Measurements from ENCODE around the gene TBK1. TPM values are rescaled to one million over a fixed set of nuclear protein-coding genes. Genes with fewer than 3 reads are reported as not detected.

TBK1 gene
- polyA plus RNA-seq, 1 donor from 2014 or later, result 19.7 TPM

- Histone ChIP-seq H3K79me2 (replicated peaks; ENCODE audit: insufficient read depth, low read length) (no peaks in the 10 kb centered on the region), H3F3A (ENCODE audit: insufficient read depth, low read length, poor library complexity, severe bottlenecking) (no peaks in the 10 kb centered on the region), H3K4me3 (ENCODE audit: low read length) (no peak overlapping the region), H3K9ac (ENCODE audit: low read length) (no peak overlapping the region), H3K9me2 (ENCODE audit: insufficient read depth, low read length) (no peaks in the 10 kb centered on the region), H3K9me3 (ENCODE audit: low read length) (no peaks in the 10 kb centered on the region), H3K27ac (ENCODE audit: low read length) (no peak overlapping the region), H3K27me3 (ENCODE audit: insufficient read depth, low read depth, low read length) (no peaks in the 10 kb centered on the region), H2AFZ (ENCODE audit: low read depth, low read length) (no peak overlapping the region), H3K4me2 (ENCODE audit: low read length) (no peak overlapping the region), H4K20me1 (ENCODE audit: insufficient read depth) (no peaks in the 10 kb centered on the region), H3K36me3 (ENCODE audit: insufficient read depth, low read length) (no peaks in the 10 kb centered on the region)
- TF ChIP-seq EP300 (conservative IDR thresholded peaks at IDR 0.05; ENCODE audit: poor library complexity, severe bottlenecking) (no peak), SMC3 (conservative IDR thresholded peaks at IDR 0.05; ENCODE audit: poor library complexity) (no peak), POLR2AphosphoS5 (IDR thresholded peaks at IDR 0.05) (no peak), REST (IDR thresholded peaks at IDR 0.05; ENCODE audit: borderline replicate concordance) (no peak), TAF1 (IDR thresholded peaks at IDR 0.05; ENCODE audit: low read depth) (no peak)
These were observed 49.6 kb downstream of the TBK1 start for GRCh38 chr12:64501486-64501885.

- TF ChIP-seq TAF1 (IDR thresholded peaks at IDR 0.05; ENCODE audit: low read depth) (no peak), POLR2AphosphoS5 (IDR thresholded peaks at IDR 0.05) (no peak), CTCF (IDR thresholded peaks at IDR 0.05; ENCODE audit: poor library complexity, severe bottlenecking) (no peak), EZH2 (IDR thresholded peaks at IDR 0.05; ENCODE audit: borderline replicate concordance, insufficient read depth, low read length, poor library complexity, severe bottlenecking) (no peak), EP300 (conservative IDR thresholded peaks at IDR 0.05; ENCODE audit: poor library complexity, severe bottlenecking) (no peak), MXI1 (conservative IDR thresholded peaks at IDR 0.05; ENCODE audit: poor library complexity, severe bottlenecking) (no peak), SMC3 (conservative IDR thresholded peaks at IDR 0.05; ENCODE audit: poor library complexity) (no peak), RAD21 (conservative IDR thresholded peaks at IDR 0.05) (no peak), REST (IDR thresholded peaks at IDR 0.05; ENCODE audit: borderline replicate concordance) (no peak)
- no peaks in the 10 kb centered on the region for H3F3A ChIP-seq (ENCODE audit: insufficient read depth, low read length, poor library complexity, severe bottlenecking)
- H3K27ac ChIP-seq (ENCODE audit: low read length), result no peak overlapping the region
- H3K9me3 ChIP-seq (ENCODE audit: low read length), result no peaks in the 10 kb centered on the region
- no peaks in the 10 kb centered on the region for H3K36me3 ChIP-seq (ENCODE audit: insufficient read depth, low read length)
- H4K20me1 ChIP-seq (ENCODE audit: insufficient read depth), result no peaks in the 10 kb centered on the region
- H3K9ac ChIP-seq (ENCODE audit: low read length), result no peak overlapping the region
- H3K4me2 ChIP-seq (ENCODE audit: low read length), result no peak overlapping the region
- no peak overlapping the region for H2AFZ ChIP-seq (ENCODE audit: low read depth, low read length)
- no peaks in the 10 kb centered on the region for H3K27me3 ChIP-seq (ENCODE audit: insufficient read depth, low read depth, low read length)
- no peaks in the 10 kb centered on the region for H3K79me2 ChIP-seq (replicated peaks; ENCODE audit: insufficient read depth, low read length)
- no peaks in the 10 kb centered on the region for H3K9me2 ChIP-seq (ENCODE audit: insufficient read depth, low read length)
- H3K4me3 ChIP-seq (ENCODE audit: low read length), result no peak overlapping the region
These were observed 55.0 kb downstream of the TBK1 start for GRCh38 chr12:64506955-64507354.
